Tongue (tissue), 2 donors: ENCODE results near the gene EPS8L3. TPM values are rescaled to one million over a fixed set of nuclear protein-coding genes. Genes with fewer than 3 reads are reported as not detected.
"Not testable (repeated sequence)": the region's sequence is repeated elsewhere in the genome, so short reads cannot be mapped to it uniquely, and the experiment has no call there.

ENCODE experiments used
- DNase-seq: peaks from one replicate; pipeline ENCODE4 v3.0.0-alpha.2; 2015
- total RNA-seq: library from RNA; depleted of rRNA; stranded (reverse); fragments of >200 nt; gene quantifications from one replicate; pipeline ENCODE4 v1.2.3, GENCODE V29; 2014

The EPS8L3 gene
- total RNA-seq, 1 donor from 2014 or later: not detected

DNA sequence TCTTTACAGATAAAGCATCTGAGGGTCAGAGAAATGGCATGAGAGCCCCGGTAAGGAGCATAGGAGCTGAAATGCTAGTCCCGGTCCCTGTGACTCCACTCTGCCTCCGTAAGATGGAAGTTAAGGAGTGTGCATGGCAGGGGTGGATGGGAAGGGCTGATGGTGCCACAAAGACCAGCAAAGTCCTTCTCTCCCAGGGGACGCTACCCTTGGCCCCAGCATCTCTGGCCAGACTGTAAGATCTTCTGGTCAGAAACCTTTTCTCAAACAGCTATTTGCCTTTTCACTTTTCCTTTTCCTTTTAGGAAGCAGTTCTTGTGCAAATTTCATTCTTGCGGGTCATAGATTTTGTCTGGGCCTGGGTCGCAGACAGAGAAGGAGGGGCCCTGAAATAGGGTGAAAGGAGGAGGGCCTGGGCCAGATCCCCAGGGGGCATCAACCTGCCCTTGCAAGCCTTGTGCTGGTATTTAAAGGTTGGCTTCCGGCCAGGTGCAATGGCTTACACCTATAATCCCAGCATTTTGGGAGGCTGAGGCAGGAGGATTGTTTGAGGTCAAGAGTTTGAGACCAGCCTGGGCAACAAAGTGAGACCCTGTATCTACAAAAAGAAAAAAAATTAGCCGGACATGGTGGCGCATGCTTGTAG, 14.4 kb upstream of the EPS8L3 start:
- DNase-seq: no peak

DNA sequence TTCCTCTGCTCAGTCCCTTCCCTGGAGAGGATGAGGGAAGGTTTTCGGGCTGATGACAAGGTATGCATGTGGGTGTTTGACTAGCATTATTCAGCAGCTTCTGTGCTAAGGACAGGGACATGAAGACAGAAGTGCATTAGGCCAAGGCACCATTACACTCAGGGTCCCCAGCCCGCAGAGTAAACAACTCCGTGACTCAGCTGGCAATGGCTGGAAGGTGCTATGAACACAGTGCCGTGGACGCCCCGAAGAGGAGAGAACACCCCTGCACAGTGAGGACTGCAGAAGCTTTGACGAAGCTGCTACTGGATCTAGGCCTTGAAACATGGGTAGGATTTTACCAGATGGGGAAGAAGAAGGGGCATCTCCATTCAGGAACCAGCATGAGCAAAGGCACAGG, 13.7 kb upstream of the EPS8L3 start:
- no peak for DNase-seq

DNA sequence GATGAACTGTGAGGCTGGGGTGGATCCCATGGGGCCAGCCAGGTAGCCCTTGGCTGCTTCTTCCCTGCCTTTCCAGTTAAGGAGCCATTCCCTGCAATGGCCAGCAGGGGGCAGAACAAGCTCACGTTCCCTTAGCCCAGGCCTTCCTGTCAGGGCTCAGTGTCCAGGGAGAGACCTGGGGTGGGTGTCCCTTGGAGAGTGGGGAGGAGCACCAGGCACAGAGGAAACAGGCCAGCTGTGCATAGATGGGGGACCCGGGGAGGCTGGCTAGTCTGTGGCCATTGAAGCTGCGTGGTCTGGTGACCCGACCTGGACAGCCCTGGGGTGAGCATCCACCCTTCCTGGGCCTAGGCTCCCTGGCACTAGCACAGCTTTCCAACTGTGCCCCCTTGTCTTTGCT, 13.2 kb upstream of the EPS8L3 start:
- DNase-seq: peak; percentile 93

DNA sequence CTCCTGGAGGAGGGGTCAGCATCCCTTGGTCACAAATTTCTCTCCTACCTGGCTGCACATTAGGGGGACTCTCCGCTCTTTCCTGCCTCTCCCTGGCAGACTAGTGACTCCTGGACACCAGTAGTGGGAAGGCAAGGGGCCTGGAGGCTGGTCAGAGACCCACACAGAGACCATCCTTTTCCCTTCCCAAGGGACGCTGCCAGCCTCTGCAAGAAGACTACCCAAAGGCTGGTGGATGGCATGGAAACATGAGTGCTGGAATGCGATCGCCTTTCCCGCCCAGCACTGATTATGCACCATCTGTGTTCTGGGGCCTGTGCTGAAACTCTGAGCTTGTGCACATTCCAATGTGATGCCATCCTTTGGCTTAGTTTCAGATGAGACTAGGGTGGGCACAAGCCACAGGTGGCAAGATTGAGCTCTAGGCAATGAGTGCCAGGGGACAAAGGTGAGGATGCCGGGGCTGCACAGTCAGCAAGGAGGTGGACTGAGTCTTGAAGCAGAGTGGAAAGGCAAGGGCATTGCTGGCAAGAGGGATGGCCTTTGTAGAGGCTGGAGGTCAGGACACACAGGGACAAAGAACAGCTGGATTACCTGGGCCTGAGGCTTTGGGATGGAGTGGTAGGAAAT, 12.6 kb upstream of the EPS8L3 start:
- DNase-seq: no peak

DNA sequence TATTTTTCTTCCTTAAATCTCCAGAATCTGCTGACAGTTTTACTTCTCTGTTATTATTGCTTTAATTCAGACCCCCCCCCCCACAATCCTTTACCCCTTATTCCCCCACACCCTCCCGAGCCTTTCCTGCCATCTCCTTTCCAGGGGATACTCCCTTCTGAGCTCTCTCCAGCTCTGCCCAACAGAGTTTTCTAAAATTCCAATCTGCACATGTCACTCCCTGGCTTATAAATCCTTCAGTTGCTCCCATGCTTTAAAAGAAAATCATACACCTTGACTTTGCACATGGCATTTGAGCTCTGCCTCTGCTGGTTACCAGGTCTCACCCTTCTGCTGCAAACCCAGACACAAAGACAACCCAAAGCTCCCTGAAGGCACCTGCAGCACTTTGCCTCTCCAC, 11.7 kb upstream of the EPS8L3 start:
- DNase-seq: no peak

DNA sequence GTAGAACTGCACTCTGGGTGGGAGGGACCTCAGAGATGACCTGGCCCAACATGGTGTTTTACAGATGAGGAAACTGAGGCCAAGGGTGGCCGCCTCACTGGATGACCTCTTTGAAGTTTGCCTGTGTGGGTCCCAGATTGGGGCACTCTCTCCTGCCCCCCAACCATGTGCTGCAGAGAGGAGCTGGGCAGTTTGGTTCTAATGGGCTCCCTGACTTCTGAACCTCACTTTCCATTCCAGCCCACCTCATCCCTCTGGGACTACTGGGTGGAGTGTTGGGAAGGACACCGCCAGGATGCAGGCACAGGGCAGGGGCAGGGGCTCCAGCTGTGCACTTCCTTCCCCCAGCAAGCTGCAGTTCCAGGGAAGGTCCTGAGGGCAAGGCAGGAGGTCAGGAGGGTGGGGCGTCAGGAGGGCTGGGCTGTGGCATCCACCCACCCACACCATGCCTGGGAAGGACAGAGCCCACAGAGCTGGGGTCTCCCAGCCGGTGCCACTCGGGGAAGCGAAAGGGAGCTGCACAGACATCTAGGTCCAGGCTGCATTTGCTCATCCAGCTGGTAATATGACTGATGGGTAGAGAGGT, 10.3 kb upstream of the EPS8L3 start:
- DNase-seq: no peak

DNA sequence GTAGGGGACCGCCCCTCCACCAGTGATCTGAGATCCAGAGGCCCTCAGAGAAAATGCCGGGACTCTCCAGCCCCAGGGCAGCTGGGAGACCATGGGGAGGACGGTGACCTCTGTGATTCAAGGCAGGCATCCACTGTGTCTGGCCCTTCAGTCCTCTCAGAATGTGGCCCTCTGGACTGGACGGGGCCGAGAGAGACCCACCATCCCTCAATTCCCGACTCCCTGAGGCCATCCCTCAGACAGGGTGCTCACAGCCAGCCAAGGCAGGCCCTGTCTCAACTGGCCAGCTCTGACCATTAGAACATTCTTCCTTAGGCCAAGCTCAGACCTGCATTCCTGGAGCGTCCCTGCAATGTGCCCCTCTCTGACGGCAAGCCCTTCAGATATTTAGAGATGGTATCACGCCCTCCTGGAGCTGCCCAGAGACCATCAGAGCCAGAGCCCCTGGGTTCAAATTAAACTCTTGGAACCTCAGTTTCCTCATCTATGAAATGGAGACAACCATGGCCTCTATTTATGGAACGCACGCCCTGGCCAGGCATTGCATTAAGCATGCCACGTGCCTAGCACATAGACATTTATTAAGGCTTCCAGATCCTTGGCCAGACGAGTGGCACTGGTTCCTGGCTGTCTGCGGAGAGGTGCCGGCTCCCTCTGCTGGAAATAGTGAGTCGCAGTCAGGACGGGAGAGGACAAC, 9.6 kb upstream of the EPS8L3 start:
- peak; percentile 94 for DNase-seq

DNA sequence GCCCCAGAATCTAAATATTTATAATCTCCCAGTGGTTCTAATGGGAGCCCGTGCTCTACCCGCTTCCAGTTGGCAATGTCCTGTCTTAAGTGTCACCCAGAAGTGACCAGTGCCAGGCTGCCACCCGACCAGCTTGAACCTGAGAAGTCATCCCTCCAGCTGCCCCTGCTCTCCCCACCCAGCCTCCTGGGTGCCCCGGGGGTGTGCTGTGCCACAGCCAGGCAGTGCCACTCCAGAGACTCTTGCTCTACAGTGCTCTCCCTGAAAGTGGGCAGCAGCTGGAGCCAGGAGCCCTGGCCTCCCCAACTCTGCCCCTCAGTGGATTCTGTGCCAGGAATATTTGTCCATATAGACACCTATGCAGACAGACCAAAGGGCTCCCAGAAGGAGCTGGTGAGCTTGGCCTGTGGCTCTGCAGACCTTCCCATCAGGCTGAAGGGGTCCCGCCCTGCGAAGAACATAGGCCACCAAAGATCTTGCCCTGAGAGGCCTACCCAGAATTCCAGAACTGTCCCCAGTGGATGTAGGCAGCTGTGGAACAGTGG, 9.0 kb upstream of the EPS8L3 start:
- DNase-seq: no peak

DNA sequence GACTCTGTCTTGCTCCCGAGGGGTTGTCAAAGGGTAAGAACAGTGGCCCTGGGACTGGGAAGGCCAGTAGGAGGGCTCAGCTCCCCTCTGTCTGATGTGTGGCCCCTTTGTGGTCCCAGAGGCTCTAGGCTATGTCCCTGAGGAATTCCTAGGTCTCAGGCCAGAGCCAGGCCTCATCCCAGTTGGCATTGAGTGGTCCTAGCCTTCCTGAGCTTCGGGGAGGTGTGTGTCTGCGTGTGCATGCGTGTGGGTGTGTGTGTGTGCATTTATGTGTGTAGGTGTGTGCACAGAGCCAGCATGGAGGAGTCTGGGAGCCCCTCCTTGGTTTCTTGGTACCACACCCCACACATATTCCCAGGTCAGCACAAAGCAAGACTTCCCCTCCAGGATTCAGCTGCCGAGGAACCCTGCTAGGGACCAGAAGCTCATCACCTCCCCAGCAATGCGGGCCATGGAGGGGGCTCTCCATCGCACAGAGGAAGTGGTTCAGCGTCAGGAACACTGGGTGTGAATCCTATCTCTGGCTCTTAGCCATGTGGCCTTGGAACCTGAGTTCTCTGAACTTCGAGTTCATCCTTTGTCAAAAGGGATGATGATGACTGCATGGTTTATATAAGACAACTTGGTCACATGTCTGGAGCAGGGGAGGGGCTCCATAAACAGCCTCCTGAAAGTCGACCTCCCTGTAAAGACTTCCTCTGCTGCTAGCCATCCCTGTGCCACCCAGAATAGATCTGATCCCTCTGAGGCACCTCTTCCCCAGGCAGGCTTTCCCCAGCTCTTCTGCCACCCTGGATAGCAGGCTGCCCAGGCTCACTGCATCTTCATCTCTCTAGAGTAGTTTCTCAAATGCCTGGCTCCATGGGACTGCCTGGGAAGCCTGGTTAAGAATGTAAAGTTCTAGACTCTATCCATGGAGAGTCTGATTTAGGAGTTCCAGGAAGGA, 8.3 kb upstream of the EPS8L3 start:
- peak; percentile 17 for DNase-seq

DNA sequence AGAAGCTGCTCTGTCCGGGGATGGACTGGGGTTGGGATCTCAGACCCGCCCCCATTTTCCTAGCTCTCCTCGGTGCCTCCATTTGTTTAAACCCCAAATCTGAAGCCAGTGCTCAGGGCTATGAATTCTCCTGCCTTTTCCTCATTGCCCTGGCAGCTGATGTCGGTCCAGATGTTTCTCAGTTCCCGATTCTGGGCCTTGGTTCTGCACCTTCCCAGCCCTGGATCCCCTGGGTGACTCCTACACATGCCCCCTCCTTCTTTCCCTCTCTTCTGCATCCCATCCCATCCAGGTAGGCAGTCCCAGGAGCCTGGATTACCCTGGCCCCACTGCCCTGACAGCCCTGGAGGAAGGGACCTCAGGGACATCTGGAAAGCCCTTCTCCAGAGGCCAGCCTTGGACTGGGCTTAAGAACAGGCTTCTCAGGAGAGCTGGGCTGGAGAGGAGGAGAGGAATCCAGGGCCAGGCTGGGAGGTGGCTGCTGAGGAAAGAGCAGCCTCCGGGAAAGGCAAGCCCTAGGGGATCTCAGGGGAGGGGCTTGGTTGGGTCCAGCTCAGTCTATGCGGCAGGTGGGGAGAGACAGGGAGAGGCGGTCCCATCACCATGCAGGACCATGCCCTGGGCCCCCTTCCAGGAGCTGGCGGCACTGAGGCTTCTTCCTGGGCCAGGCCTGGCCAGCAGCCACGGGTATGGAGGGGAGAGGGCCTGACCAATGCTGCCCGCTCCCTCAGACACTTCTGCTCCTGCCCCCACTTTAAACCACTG, 6.8 kb upstream of the EPS8L3 start:
- DNase-seq: peak; percentile 24

DNA sequence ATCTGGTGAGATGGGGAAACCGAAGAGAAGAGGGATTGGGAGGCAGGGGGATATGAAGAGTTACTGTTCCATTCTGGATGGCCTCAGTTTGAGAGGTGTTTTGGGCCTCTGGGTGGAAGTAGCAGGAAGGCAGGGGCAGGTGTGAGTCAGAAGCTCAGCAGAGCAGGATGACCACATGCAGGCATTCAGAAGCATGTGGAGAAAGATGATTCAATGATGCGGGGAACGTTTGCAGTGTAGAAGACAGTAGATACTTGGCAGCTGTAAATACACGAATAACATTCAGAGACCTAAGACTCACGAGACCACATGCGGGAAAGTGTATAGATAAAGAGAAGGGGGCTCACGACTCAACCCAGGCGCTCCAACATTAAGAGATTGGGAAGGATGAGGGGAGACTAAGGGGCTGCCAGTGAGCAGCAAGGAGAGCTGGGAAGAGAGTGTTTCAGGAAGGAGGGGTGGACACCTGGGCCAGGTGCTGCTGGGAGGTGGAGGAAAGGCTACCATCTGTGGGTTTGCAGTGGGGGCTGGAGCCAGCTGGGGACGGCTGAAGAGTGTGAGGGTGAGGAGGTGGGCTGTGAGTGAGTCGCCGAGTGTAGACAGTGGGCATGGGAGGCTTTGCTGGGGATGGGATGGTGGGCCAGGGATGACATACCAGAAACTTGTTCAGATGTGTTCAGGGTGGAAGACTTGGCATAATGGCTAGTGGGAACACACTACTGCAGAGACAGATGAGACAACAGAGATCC, 5.8 kb upstream of the EPS8L3 start:
- DNase-seq: no peak

DNA sequence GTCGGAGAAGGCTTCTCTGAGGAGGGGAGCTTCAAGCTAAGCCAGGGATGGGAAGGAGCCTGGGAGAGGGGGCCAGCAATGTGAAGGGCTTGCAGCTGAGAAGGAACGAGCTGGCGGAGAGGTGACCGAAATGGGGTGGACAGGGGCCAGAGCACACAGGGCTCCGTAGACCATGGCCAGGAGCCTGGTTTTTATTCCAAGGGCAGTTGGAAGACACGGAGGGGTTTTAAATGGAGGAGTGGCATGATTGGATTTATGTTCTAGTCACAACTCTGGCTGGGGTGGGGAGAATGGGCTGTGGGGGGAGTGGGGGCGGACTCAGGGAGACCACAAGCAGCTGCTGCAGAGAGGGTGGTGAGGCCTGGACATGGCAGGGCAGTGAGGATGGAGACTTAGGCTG, 5.1 kb upstream of the EPS8L3 start:
- DNase-seq: no peak

DNA sequence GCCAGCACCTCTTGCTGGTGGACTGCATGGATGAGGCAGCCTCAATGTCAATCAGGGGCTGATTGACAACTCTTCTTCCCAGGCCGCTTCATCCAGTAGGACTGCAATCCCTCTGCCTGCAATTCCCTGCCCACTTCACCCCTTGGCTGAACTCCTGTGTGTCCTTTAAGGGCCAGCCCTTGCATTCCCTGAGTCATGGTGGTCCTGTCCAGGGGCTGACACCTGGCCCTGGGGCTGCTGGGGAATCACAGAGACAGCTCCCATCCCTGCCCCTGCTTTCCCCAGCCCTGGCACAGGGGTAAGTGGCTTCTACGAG, 4.6 kb upstream of the EPS8L3 start:
- no peak for DNase-seq

DNA sequence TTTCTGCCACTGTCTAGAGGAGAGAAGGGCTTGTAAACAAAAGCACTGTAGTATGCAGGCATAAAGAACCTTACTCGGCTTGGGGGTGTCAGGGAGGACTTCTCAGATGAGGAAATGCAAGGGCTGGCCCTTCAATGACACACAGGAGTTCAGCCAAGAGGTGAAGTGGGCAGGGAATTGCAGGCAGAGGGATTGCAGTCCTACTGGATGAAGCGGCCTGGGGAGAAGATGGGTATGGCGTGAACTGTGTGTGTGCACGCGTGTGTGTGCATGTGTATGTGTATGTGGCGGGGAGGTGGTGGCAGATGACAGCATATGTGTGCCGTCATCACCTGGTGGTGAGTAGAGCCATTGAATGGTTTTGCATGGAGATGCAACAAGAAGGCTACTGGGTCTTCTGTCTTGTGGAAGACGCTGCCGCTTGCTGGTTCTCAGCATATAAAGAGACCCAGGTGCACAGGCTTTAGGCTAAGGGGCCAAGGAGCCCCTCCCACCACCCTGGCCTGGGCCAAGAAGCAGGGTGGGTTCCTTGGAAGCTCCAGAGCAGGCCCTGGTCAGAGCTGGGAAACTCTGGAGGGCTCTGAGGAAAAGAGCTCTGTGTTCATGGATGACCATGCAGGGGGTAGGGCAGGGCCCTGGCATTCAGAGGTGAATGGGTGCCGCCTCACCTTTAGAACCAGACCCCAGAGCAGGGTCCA, 4.1 kb upstream of the EPS8L3 start:
- no peak for DNase-seq

DNA sequence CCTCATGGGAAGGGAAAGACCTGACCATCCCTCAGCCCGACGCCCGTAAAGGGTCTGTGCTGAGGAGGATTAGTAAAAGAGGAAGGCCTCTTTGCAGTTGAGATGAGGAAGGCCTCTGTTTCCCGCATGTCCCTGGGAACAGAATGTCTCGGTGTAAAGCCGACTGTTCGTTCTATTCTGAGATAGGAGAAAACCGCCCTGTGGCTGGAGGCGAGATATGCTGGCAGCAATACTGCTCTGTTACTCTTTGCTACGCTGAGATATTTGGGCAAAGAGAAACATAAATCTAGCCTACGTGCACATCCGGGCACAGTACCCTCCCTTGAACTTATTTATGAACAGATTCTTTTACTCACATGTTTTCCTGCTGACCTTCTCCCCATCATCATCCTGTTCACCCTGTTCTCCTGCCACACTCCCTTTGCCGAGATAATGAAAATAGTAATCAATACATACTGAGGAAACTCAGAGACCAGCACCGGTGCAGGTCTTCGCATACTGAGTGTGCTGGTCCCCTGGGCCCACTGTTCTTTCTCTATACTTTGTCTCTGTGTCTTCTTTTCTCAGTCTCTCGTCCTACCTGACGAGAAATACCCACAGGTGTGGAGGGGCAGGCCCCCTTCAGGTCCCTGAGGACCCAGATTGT, 3.4 kb upstream of the EPS8L3 start:
- not testable (repeated sequence) for DNase-seq

DNA sequence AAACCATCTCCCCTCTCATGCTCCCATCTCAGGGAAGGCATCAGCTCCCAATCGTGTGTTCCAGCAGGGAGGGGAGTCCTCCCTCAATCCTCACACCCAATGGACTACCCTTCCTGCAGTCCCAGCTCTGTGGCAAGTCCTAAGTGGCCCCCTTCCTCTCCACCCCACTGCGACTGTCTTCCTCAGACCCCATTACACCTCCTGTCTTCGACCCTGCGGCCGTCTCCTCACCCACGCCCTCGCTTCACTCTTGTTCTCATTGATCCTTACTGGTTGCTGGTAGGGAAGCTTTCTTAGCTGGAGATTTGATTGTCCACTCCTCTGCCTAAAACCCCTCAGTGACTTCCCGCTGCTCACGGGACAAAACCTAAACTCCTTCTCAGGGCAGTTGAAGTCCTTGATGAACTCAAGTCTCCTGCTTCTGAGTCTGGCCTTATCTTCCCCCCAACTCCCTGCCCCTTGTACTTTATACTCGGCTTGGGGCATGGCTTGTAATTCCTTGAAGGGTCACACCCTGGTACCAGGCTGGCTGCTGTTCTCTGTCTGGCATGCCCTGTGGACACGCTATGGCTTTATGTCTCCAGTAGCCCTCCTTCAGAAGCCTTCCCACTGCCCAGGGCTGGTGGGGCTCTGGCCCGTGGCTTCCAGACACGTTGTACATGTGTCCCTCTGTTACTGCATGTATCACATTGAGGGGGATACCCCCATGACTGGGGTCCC, 2.3 kb upstream of the EPS8L3 start:
- no peak for DNase-seq

DNA sequence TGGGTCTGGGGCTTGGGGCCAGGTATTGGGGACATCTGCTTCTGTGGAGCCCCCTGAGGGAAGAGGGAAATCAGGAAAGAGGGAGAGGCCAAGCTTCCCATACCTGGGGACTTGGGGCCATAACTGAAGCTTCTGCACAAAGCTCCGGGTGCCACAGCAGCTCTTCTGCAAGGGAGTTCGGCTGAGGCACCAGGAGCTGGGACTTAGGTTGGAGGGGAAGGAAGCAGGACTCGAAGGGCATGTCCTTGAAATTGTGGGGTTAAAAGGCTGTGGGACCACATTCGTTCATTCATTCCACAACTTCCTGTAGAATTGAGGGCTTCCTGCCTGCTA, 1.7 kb upstream of the EPS8L3 start:
- no peak for DNase-seq

DNA sequence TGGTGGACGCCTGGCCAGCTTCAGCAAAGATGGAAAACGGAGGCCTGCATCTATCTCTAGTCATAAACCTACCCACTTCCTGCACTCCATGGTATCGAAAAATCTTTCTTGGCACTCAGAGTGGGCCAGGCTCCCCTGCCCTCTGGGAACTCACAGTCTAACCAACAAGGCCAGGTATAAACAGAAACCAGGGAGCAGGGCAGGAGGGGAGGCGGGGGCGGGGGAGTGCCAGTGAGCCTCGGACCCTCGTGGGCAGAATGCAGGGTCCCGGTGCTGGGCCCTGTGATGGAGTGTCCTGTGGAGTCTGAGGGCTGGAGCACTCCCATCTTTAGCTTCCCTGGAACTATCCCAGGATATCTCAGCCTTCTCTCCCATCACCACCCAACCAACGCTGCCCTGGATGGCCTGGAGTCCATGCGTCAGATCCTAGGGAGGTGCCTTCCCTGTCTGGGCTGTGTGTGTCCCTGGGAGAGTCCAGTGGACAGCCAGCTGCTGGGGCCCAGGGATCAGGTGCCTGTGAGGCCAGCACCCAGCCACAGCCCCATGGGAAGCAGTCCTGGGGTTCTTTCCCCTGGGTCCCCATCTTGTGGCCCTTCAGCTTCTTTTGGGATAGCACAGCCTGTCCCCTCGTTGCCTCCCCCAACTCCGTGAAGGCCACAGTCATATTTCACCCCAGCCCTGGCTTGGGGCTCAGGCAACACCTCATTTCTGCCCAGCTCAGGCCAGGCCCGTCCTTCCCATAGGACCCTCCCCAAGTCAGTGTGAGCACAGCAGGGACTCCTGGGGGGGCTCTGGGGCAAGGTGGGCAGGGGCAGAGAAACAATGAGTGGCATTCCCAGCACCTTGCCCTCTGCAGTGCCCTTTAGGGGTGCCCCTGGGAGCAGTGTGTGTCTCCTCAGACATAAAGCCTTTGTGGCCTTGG, 1.1 kb upstream of the EPS8L3 start:
- DNase-seq: no peak
